ENCODE measurements around the gene ANKRD33B. TPM values are rescaled to one million over a fixed set of nuclear protein-coding genes. Genes with fewer than 3 reads are reported as not detected.

Gene ANKRD33B
- polyA plus RNA-seq, 1 experiment: 4.8 TPM

GRCh38 chr5:10595293-10595671 is 31.4 kb downstream of the ANKRD33B start:
- H3K27ac ChIP-seq (ENCODE audit: low read depth, low read length): peak overlapping the region; percentile 91
- H3K4me3 ChIP-seq (ENCODE audit: low read depth, low read length): peak overlapping the region; percentile 2; the same call in 1 of the 2 replicates
- ChIA-PET CTCF (no interaction called here), POLR2A (no interaction called here)
- H3K9me3 ChIP-seq (ENCODE audit: control insufficient read depth, insufficient read depth, low read length): no peaks in the 10 kb centered on the region
- H3K27me3 ChIP-seq (ENCODE audit: control insufficient read depth, insufficient read depth, low read length): no peaks in the 10 kb centered on the region
- no peak for TF ChIP-seq CTCF (IDR thresholded peaks at IDR 0.05; ENCODE audit: low read depth, low read length)
- DNase-seq (ENCODE audit: low read depth, low spot score): no peak

- CTCF ChIA-PET: interaction anchor here (1.2 kb wide), 1 partner anchor 12 kb away, joined by 3 read pairs; no protein-coding TSS in a partner anchor
- H3K9me3 ChIP-seq (ENCODE audit: control insufficient read depth, insufficient read depth, low read length): no peaks in the 10 kb centered on the region
These were observed 31.9 kb downstream of the ANKRD33B start for GRCh38 chr5:10595672-10596309.

GRCh38 chr5:10596310-10596703 is 32.4 kb downstream of the ANKRD33B start:
- no peaks in the 10 kb centered on the region for H3K9me3 ChIP-seq (ENCODE audit: control insufficient read depth, insufficient read depth, low read length)
- H3K27ac ChIP-seq (ENCODE audit: low read depth, low read length): peak overlapping the region; percentile 91
- ChIA-PET CTCF (interaction anchor here (1.2 kb wide), 1 partner anchor 12 kb away, joined by 3 read pairs; no protein-coding TSS in a partner anchor), POLR2A (no interaction called here)
- H3K27me3 ChIP-seq (ENCODE audit: control insufficient read depth, insufficient read depth, low read length): no peaks in the 10 kb centered on the region
- no peak for DNase-seq (ENCODE audit: low read depth, low spot score)
- TF ChIP-seq CTCF (IDR thresholded peaks at IDR 0.05; ENCODE audit: low read depth, low read length): no peak
- H3K4me3 ChIP-seq (ENCODE audit: low read depth, low read length): peak overlapping the region; percentile 29; the same call in 1 of the 2 replicates

More at GRCh38 chr5:10595672-10596309, 31.9 kb downstream of the ANKRD33B start:
- no peak for TF ChIP-seq CTCF (IDR thresholded peaks at IDR 0.05; ENCODE audit: low read depth, low read length)
- Histone ChIP-seq H3K27me3 (ENCODE audit: control insufficient read depth, insufficient read depth, low read length) (no peaks in the 10 kb centered on the region), H3K4me3 (ENCODE audit: low read depth, low read length) (peak overlapping the region; percentile 29), H3K27ac (ENCODE audit: low read depth, low read length) (peak overlapping the region; percentile 91)
- DNase-seq (ENCODE audit: low read depth, low spot score): peak; percentile 64
- POLR2A ChIA-PET: no interaction called here

GRCh38 chr5:10596886-10597451 is 33.1 kb downstream of the ANKRD33B start:
- Histone ChIP-seq H3K27me3 (ENCODE audit: control insufficient read depth, insufficient read depth, low read length) (no peaks in the 10 kb centered on the region), H3K9me3 (ENCODE audit: control insufficient read depth, insufficient read depth, low read length) (no peaks in the 10 kb centered on the region), H3K4me3 (ENCODE audit: low read depth, low read length) (no peak overlapping the region), H3K27ac (ENCODE audit: low read depth, low read length) (no peak overlapping the region)
- no peak for TF ChIP-seq CTCF (IDR thresholded peaks at IDR 0.05; ENCODE audit: low read depth, low read length)
- no peak for DNase-seq (ENCODE audit: low read depth, low spot score)
- POLR2A ChIA-PET: no interaction called here
- CTCF ChIA-PET: interaction anchor here (0.7 to 1.2 kb wide), 2 partner anchors 11 kb away, joined by 3 to 4 read pairs; no protein-coding TSS in a partner anchor

- no peaks in the 10 kb centered on the region for H3K27me3 ChIP-seq (ENCODE audit: control insufficient read depth, insufficient read depth, low read length)
- H3K27ac ChIP-seq (ENCODE audit: low read depth, low read length): no peak overlapping the region
- no peak for TF ChIP-seq CTCF (IDR thresholded peaks at IDR 0.05; ENCODE audit: low read depth, low read length)
- ChIA-PET CTCF (no interaction called here), POLR2A (interaction anchor here (0.6 kb wide), 1 partner anchor 12 kb away, joined by 8 read pairs; no protein-coding TSS in a partner anchor)
- no peak for DNase-seq (ENCODE audit: low read depth, low spot score)
- H3K9me3 ChIP-seq (ENCODE audit: control insufficient read depth, insufficient read depth, low read length): no peaks in the 10 kb centered on the region
- H3K4me3 ChIP-seq (ENCODE audit: low read depth, low read length): no peak overlapping the region
These were observed 35.2 kb downstream of the ANKRD33B start for GRCh38 chr5:10599113-10599512.

Measured in AG04450 (cell line).